HEK293 (cell line): Measurements from ENCODE around the gene BCL2L1.
A peak's percentile ranks its signal among the peaks of the same experiment; 100 is the strongest.

Source experiments
- CTCF ChIA-PET: fragments of 350-600 bp; formaldehyde crosslinking; extraction: SDS; loops from one replicate; lab custom pipeline; 2021; ENCODE audit warnings: antibody characterized with exemption; lab: Yijun Ruan, JAX
- POLR2A ChIA-PET: fragments of 300-600 bp; formaldehyde crosslinking; extraction: SDS; loops from one replicate; lab custom pipeline; 2020; ENCODE audit warnings: antibody characterized with exemption, inconsistent platforms; lab: Yijun Ruan, JAX
- H3K27ac ChIP-seq: fragments of 200-500 bp; sonication (Bioruptor generic); 2 replicates; pipeline ENCODE4 v1.5.1; 2014; ENCODE audit warnings: low read depth, low read length, control low read depth, inconsistent platforms; ENCODE audit errors: extremely low read depth
- H3K36me3 ChIP-seq, 2 experiments: fragments of 200-500 bp in 1 of 2; sonication (Bioruptor generic) in 1 of 2; 1 replicate in 1 of 2; 2 replicates in 1 of 2; pipeline ENCODE4 v1.5.1; 2014 to 2017; ENCODE audit warnings: inconsistent platforms in 2 of 2, low read length in 2 of 2; ENCODE audit not compliant: control insufficient read depth in 2 of 2, insufficient read depth in 1 of 2
- H3K4me1 ChIP-seq: fragments of 200-500 bp; sonication (Bioruptor generic); 2 replicates; pipeline ENCODE4 v1.5.1; 2014; ENCODE audit warnings: mild to moderate bottlenecking, low read length, inconsistent platforms; ENCODE audit not compliant: control insufficient read depth, insufficient read depth
- H3K4me3 ChIP-seq: 2 replicates; pipeline ENCODE4 v1.5.1; 2011; ENCODE audit warnings: low read depth, mild to moderate bottlenecking, control low read depth, low read length, moderate library complexity
- H3K9me3 ChIP-seq: fragments of 200-500 bp; sonication (Bioruptor generic); 2 replicates; pipeline ENCODE4 v1.5.1; 2014; ENCODE audit warnings: low read depth, low read length, inconsistent platforms; ENCODE audit not compliant: control insufficient read depth, insufficient read depth
- GLIS2 ChIP-seq: fragments of 450-650 bp; formaldehyde crosslinking; IDR thresholded peaks from 2 replicates; pipeline ENCODE4 v1.5.1; 2016; ENCODE audit warnings: missing biosample characterization, missing genetic modification characterization
- KLF1 ChIP-seq: fragments of 450-650 bp; formaldehyde crosslinking; IDR thresholded peaks from 2 replicates; pipeline ENCODE4 v1.5.1; 2016; ENCODE audit warnings: missing biosample characterization, missing genetic modification characterization
- KLF16 ChIP-seq: fragments of 450-650 bp; formaldehyde crosslinking; IDR thresholded peaks from 2 replicates; pipeline ENCODE4 v1.5.1; 2017; ENCODE audit warnings: missing biosample characterization, missing genetic modification characterization
- KLF9 ChIP-seq: fragments of 450-650 bp; formaldehyde crosslinking; IDR thresholded peaks from 2 replicates; pipeline ENCODE4 v1.5.1; 2016; ENCODE audit warnings: missing biosample characterization, missing genetic modification characterization, low read depth
- RBAK ChIP-seq: fragments of 450-650 bp; formaldehyde crosslinking; IDR thresholded peaks from 2 replicates; pipeline ENCODE4 v1.5.1; 2016; ENCODE audit warnings: missing biosample characterization, missing genetic modification characterization
- REPIN1 ChIP-seq: fragments of 450-650 bp; formaldehyde crosslinking; IDR thresholded peaks from 2 replicates; pipeline ENCODE4 v1.5.1; 2017; ENCODE audit warnings: missing biosample characterization, missing genetic modification characterization, low read depth
- SALL2 ChIP-seq: fragments of 450-650 bp; formaldehyde crosslinking; IDR thresholded peaks from 2 replicates; pipeline ENCODE4 v1.5.0; 2017; ENCODE audit warnings: missing biosample characterization, mild to moderate bottlenecking, missing genetic modification characterization, borderline replicate concordance
- SCRT2 ChIP-seq: fragments of 450-650 bp; formaldehyde crosslinking; IDR thresholded peaks from 2 replicates; pipeline ENCODE4 v1.5.1; 2016; ENCODE audit warnings: missing biosample characterization, missing genetic modification characterization
- SETDB1 ChIP-seq: IDR thresholded peaks from one replicate; pipeline ENCODE4 v1.6.1; 2017; ENCODE audit warnings: mild to moderate bottlenecking, low read length, moderate library complexity, mixed read lengths; ENCODE audit not compliant: insufficient read length
- SP2 ChIP-seq: fragments of 450-650 bp; formaldehyde crosslinking; IDR thresholded peaks from 2 replicates; pipeline ENCODE4 v1.5.1; 2016; ENCODE audit warnings: missing biosample characterization, missing genetic modification characterization
- SP7 ChIP-seq: fragments of 450-650 bp; formaldehyde crosslinking; IDR thresholded peaks from 2 replicates; pipeline ENCODE4 v1.5.1; 2016; ENCODE audit warnings: missing biosample characterization, missing genetic modification characterization
- WT1 ChIP-seq: fragments of 450-650 bp; formaldehyde crosslinking; IDR thresholded peaks from 2 replicates; pipeline ENCODE4 v1.5.1; 2016; ENCODE audit warnings: missing biosample characterization, missing genetic modification characterization
- ZBTB7A ChIP-seq: fragments of 450-650 bp; formaldehyde crosslinking; IDR thresholded peaks from 2 replicates; pipeline ENCODE4 v1.5.1; 2016; ENCODE audit warnings: low read depth, missing biosample characterization, missing genetic modification characterization
- ZNF132 ChIP-seq: fragments of 450-650 bp; formaldehyde crosslinking; IDR thresholded peaks from 2 replicates; pipeline ENCODE4 v1.5.1; 2017; ENCODE audit warnings: missing biosample characterization, missing genetic modification characterization, borderline replicate concordance
- ZNF175 ChIP-seq: fragments of 450-650 bp; formaldehyde crosslinking; IDR thresholded peaks from 2 replicates; pipeline ENCODE4 v1.5.1; 2016; ENCODE audit warnings: missing biosample characterization, missing genetic modification characterization
- ZNF248 ChIP-seq: fragments of 450-650 bp; formaldehyde crosslinking; IDR thresholded peaks from 2 replicates; pipeline ENCODE4 v1.5.1; 2017; ENCODE audit warnings: missing biosample characterization, missing genetic modification characterization
- ZNF354C ChIP-seq: fragments of 450-650 bp; formaldehyde crosslinking; IDR thresholded peaks from 2 replicates; pipeline ENCODE4 v1.5.1; 2016; ENCODE audit warnings: missing biosample characterization, missing genetic modification characterization, low read depth, borderline replicate concordance
- ZNF37A ChIP-seq: fragments of 450-650 bp; IDR thresholded peaks from 2 replicates; pipeline ENCODE4 v1.5.1; 2018; ENCODE audit warnings: missing biosample characterization, missing genetic modification characterization
- ZNF501 ChIP-seq: fragments of 450-650 bp; formaldehyde crosslinking; IDR thresholded peaks from 2 replicates; pipeline ENCODE4 v1.5.1; 2016; ENCODE audit warnings: missing biosample characterization, missing genetic modification characterization
- ZNF561 ChIP-seq: fragments of 450-650 bp; IDR thresholded peaks from 2 replicates; pipeline ENCODE4 v1.5.1; 2018; ENCODE audit warnings: missing biosample characterization, missing genetic modification characterization, borderline replicate concordance
- ZNF645 ChIP-seq: fragments of 450-650 bp; formaldehyde crosslinking; IDR thresholded peaks from 2 replicates; pipeline ENCODE4; 2016; ENCODE audit warnings: missing biosample characterization, missing genetic modification characterization
- ZNF692 ChIP-seq: fragments of 450-650 bp; formaldehyde crosslinking; IDR thresholded peaks from 2 replicates; pipeline ENCODE4 v1.5.1; 2016; ENCODE audit warnings: missing biosample characterization, missing genetic modification characterization
- ZNF76 ChIP-seq: fragments of 450-650 bp; formaldehyde crosslinking; IDR thresholded peaks from 2 replicates; pipeline ENCODE4; 2016; ENCODE audit warnings: low read depth, missing biosample characterization, missing genetic modification characterization, borderline replicate concordance
- ZSCAN30 ChIP-seq: fragments of 450-650 bp; IDR thresholded peaks from 2 replicates; pipeline ENCODE4 v1.5.1; 2018; ENCODE audit warnings: missing biosample characterization, mild to moderate bottlenecking, missing genetic modification characterization, moderate library complexity
- ZSCAN5A ChIP-seq: fragments of 450-650 bp; formaldehyde crosslinking; IDR thresholded peaks from 2 replicates; pipeline ENCODE4 v1.5.1; 2016; ENCODE audit warnings: missing biosample characterization, missing genetic modification characterization

BCL2L1 gene

GRCh38 chr20:31738729-31739549, 16.3 kb upstream of the BCL2L1 start, which contains the start of gene TPX2 (continued):
- TF ChIP-seq ZBTB7A (tag by site-specific recombination): no peak
- peak; percentile 47 for TF ChIP-seq SP7 (tag by site-specific recombination)
- TF ChIP-seq ZNF692: peak; percentile 52; the same call in 1 of the 2 replicates
- TF ChIP-seq RBAK (tag by site-specific recombination): no peak
- TF ChIP-seq KLF1: peak; percentile 39; the same call in 1 of the 2 replicates
- TF ChIP-seq SCRT2 (tag by site-specific recombination): no peak
- no peak for TF ChIP-seq ZNF37A (tag by site-specific recombination)
- TF ChIP-seq KLF16: no peak
- TF ChIP-seq SALL2: no peak
- no peak for TF ChIP-seq ZNF645 (tag by site-specific recombination)
- no peak for TF ChIP-seq ZNF132 (tag by site-specific recombination)

GRCh38 chr20:31731321-31731717, 8.7 kb upstream of the BCL2L1 start:
- POLR2A ChIA-PET: interaction anchor here (2.2 kb wide), 1 partner anchor 70 kb away, joined by 5 read pairs; no protein-coding TSS in a partner anchor
- H3K4me1 ChIP-seq: no peaks in the 10 kb centered on the region
- CTCF ChIA-PET: interaction anchor here (0.5 to 2.3 kb wide), 2 partner anchors 9 to 70 kb away, joined by 3 to 9 read pairs; no protein-coding TSS in a partner anchor
- H3K4me3 ChIP-seq: no peak overlapping the region
- no peak overlapping the region for H3K27ac ChIP-seq
- H3K9me3 ChIP-seq: no peaks in the 10 kb centered on the region
- no peaks in the 10 kb centered on the region for H3K36me3 ChIP-seq
- TF ChIP-seq ZNF248 (no peak), ZNF175 (tag by site-specific recombination) (no peak)

GRCh38 chr20:31723319-31724078, 831 bp upstream of the BCL2L1 start:
- ChIA-PET POLR2A (interaction anchor here (0.6 to 6.5 kb wide), 28 partner anchors 10 to 294 kb away, joined by 3 to 98 read pairs (median 4); partner anchors contain the start of genes ID1 and TPX2), CTCF (interaction anchor here (0.6 to 10.4 kb wide), 53 partner anchors 8 to 470 kb away, joined by 3 to 303 read pairs (median 6); partner anchors contain the start of genes HM13, ID1 and TPX2)
- Histone ChIP-seq H3K4me1 (peaks cover 8% of the 10 kb centered on the region; the same call in 1 of the 2 replicates), H3K4me3 (peak overlapping the region; percentile 94), H3K36me3 (peaks cover 0 to 34% of the 10 kb centered on the region in 2 experiments; a peak in 1 of 3 replicates), H3K9me3 (no peaks in the 10 kb centered on the region), H3K27ac (peak overlapping the region; percentile 95)
- no peak for TF ChIP-seq ZNF354C
- TF ChIP-seq KLF9 (tag by site-specific recombination): peak; percentile 43
- no peak for TF ChIP-seq REPIN1 (tag by site-specific recombination)
- TF ChIP-seq WT1 (tag by site-specific recombination): peak; percentile 60
- TF ChIP-seq SETDB1: no peak
- peak; percentile 62; the same call in 1 of the 2 replicates for TF ChIP-seq ZSCAN5A (tag by site-specific recombination)
- peak; percentile 100 for TF ChIP-seq GLIS2 (tag by site-specific recombination)
- TF ChIP-seq ZSCAN30: peak; percentile 81
- peak; percentile 57 for TF ChIP-seq ZNF692
- TF ChIP-seq ZNF561 (tag by site-specific recombination): peak; percentile 95
- peak; percentile 98 for TF ChIP-seq SP2
- TF ChIP-seq ZNF76 (tag by site-specific recombination): peak; percentile 63; the same call in 1 of the 2 replicates
- TF ChIP-seq ZNF501: 0 out of 2 replicates have a peak, but pooled peaks have one; percentile 2
